Fibroblast of skin of right biceps (primary cell): ENCODE results near the gene INKA1.

ENCODE experiments used
- DNase-seq: peaks from one replicate; pipeline ENCODE4 v3.0.0-alpha.2; 2013

INKA1 gene

DNA sequence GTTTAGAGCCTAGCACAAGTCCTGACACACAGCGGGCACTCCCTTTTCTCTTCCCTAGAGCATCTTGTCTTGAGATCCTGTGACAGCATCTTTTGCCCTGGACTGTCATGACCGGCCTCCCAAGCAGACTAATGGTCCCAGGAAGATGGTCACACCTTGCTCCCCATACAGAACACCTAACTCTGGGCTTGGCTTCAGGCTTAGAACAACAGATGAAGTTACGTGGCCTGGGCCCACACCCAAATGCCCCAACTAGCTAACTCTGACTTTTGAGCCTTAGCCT is 15.9 kb upstream of the INKA1 start:
- DNase-seq = no peak

- no peak for DNase-seq
These were observed 15.5 kb upstream of the INKA1 start for GRCh38 chr3:49787536-49787935.

GRCh38 chr3:49788056-49788455 is 15.0 kb upstream of the INKA1 start:
- no peak for DNase-seq

DNA sequence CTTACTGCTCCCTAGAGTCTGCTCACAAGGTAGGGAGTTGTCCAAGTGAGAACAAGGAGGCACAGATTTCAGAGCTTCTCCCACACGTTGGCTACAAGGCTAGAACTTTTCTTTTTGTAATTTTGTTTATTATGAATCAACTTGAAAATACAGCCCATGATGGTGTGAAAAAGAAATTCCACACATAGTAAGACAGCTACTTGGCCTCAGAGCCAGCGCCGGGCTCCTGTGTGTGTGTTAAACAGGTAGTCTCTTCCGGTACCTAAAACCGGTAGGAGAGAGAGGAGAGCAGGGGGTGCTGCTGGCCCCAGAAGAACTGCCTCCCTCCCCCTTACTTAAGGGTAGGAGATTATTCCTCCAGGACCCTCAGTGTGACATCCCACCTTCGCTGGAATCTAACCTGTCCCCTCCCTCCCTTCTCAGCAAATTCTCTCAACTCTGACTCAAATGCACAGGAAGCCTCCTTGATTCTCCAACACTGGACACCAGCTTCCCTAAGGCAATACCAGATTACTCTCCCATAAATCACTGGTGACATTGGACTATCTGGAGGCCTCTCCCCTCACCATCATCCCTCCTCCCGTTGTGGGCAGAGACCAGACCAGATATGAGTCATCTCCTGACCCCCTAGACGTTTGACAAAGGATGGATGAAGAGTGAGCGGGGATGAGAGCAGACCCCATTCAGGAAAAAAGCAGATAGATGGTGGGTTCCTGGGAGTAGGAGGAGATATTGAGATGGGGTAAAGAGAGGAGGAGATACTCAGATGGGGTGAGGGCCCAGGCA is 12.2 kb upstream of the INKA1 start:
- peak; percentile 24 for DNase-seq

DNA sequence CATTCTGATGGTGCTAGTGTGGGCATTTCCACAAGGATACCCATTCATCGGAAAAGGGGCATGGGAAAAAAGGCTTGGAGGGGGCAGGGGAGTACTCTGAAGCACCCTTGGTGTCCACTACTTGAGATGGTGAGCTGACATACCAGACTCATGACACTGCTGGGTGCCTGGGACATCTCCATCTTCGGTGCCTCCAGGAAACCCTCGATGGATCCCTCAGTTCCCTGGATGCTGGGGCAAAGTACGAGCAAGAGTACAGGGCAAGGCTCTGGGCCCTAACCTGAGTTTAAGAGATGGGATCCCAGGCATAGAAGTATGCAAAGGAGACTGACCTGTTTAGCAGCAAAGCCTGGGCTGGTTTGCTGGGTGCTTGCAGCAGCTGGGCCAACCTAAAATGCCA is 11.5 kb upstream of the INKA1 start:
- no peak for DNase-seq

GRCh38 chr3:49792371-49793150 is 10.5 kb upstream of the INKA1 start:
- no peak for DNase-seq

GRCh38 chr3:49793486-49794085 is 9.5 kb upstream of the INKA1 start:
- no peak for DNase-seq

GRCh38 chr3:49794431-49794830 is 8.6 kb upstream of the INKA1 start:
- no peak for DNase-seq

DNA sequence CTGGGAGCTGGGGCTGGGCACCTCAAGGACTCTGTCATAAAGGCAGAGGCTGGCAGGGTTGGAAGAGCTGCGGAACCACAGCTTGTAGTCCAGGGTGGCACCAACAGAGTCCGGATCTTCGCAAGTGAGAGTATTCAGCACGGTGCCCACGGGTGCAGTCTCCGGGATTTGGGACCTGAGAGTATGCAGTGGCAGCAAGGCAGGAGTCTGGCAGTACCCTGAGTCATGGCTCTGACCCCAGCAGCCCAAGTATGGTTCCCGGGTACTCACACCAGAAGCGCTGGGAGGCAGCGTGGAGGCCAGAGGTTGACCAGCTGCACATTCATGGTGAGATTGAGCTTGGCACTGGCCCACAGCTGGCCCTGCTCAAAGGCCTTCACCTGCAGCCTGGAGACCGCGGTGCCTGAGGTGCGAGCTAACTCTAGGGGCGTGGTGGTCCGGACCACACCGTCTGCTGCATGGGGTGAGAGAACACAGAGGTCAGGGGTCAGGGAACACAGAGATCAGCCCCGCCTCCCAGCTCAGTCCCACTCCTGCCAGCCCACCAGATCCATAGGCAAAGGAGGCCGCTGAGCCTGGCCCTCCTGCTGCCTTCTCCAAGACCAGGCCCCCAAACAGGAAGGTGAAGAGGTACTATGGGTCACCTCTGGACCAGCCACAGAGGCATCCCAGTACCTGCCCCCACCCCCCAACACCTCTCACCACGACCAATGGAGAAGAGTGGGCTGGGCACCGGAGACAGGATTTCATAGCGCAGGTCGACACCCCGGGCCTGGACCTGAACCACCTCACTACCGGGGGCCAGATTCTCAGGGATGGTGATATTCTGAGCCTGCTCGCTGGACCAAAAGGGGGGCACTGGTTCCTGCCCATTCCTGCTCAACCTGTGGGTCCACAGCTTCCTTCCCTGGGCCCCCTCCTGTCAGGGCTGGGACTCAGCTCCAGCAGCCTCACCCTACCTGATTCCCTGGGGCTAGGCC is 7.8 kb upstream of the INKA1 start:
- no peak for DNase-seq

GRCh38 chr3:49799105-49799504 is 4.0 kb upstream of the INKA1 start:
- DNase-seq = no peak

DNA sequence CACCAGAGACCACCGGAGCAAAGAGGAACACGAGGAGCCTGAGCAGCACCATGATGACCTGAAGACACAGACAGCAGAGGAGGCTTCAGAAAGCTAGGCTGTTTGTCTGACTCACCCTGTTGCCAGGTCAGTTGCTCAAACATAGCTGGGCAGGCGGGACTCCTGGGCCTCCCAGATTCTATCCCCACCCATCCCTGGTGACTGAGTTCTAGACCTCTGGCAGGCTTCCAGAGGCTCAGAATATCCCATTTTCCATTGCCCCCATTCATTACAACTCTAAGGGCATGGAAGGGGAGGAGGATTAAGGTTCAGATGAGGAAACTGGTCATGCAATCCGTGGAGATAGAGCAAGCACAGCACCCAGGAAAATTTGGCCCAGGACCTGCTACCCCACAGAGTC is 3.3 kb upstream of the INKA1 start, which contains the start of gene CDHR4:
Gene CDHR4, minus strand, starts transcription at position 113 of the 400 bp plus-strand sequence. Its CDS starts 61 bp downstream, at position 52.
- peak; percentile 70 for DNase-seq

DNA sequence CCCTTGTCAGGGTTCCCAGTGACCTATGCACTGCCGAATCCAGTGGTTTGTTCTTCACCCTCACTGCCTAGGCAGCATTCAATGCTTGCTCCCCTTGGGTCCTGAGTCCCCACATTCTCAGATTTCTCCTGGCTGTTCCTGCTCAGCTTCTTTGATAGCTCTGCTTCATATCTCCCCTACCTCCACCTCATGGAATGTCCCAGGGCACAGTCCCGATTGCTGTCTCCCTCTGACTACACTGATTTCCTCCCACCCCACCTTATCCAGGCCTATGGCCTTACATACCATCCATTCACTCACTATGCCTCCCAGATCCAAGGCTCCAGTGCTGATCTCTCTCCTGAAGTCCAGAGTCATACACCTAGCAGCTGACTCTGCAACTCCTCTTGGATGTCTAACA is 1.9 kb upstream of the INKA1 start:
- DNase-seq = no peak

DNA sequence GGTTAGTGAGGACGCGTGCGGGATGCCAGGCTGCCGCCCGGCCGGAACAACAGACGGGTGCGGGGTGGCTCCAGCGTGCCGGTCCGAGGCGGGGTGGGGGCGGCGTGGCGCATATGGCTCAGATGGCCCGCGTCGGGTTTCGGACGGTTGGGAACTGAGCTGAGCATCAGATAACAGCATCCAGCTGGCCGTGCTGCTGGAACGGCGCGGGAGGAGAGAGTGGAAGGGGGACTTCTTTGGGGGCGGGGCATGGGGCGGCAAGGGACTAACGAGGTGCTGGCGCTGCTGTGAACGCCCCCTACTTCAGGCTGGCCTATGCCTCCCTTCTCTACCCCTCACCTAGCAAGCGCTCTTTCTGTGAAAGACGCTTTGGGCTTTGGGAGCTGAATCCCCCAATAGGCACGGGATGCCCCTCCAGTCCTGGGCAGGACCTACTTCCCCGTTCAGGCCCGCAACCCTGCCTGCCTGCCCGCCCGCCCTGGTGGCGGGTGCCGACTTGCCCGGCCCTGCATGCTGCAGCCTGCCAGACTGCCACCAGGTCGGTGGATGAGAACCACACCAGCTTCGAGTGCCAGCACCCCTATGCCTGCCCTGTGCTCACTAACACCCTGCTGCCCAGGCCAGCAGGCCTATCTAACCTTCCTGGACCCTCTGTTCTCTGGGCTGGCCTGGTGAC is 542 bp downstream of the INKA1 start:
- DNase-seq = peak; percentile 49

GRCh38 chr3:49804141-49805041 is 1.3 kb downstream of the INKA1 start:
- DNase-seq = peak; percentile 23

- DNase-seq = peak; percentile 97
These were observed 2.3 kb downstream of the INKA1 start for GRCh38 chr3:49805367-49805782.

GRCh38 chr3:49805897-49806701 is 3.0 kb downstream of the INKA1 start:
- peak; percentile 86 for DNase-seq

- DNase-seq = no peak
These were observed 3.8 kb downstream of the INKA1 start for GRCh38 chr3:49806850-49807249.

GRCh38 chr3:49807431-49808114 is 4.5 kb downstream of the INKA1 start:
- peak; percentile 36 for DNase-seq

GRCh38 chr3:49812916-49813496 is 9.9 kb downstream of the INKA1 start:
- DNase-seq = no peak
